Measurements from ENCODE around the gene TMEM14C.
"Not testable (repeated sequence)": the region's sequence is repeated elsewhere in the genome, so short reads cannot be mapped to it uniquely, and the experiment has no call there.

Gene TMEM14C

DNA sequence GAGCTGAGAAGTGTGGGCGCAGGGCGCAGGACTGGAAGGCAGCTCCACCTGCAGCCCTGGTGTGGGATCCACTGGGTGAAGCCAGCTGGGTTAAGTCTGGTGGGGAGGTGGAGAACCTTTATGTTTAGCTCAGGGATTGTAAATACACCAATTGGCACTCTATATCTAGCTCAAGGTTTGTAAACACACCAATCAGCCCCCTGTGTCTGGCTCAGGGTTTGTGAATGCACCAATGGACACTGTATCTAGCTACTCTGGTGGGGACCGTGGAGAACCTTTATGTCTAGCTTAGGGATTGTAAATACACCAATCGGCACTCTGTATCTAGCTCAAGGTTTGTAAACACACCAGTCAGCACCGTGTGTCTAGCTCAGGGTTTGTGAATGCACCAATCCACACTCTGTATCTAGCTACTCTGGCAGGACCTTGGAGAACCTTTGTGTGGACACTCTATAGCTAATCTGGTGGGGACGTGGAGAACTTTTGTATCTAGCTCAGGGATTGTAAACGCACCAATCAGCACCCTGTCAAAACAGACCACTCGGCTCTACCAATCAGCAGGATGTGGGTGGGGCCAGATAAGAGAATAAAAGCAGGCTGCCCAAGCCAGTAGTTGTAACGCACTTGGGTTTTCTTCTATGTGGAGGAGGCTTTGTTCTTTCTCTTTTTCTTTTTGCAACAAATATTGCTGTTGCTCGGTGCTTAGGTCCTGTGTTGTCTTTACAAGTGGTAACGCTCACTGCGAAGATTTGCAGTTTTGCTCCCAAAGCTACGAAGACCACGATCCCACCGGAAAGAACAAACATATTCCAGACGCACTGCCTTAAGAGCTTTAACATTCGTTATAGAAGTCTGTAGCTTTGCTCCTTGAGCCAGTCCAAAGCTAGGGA, 1.7 kb upstream of the TMEM14C start:
- in situ Hi-C loops (cut with HindIII; ENCODE audit: low sequenced_read_pairs) = not testable (repeated sequence)

DNA sequence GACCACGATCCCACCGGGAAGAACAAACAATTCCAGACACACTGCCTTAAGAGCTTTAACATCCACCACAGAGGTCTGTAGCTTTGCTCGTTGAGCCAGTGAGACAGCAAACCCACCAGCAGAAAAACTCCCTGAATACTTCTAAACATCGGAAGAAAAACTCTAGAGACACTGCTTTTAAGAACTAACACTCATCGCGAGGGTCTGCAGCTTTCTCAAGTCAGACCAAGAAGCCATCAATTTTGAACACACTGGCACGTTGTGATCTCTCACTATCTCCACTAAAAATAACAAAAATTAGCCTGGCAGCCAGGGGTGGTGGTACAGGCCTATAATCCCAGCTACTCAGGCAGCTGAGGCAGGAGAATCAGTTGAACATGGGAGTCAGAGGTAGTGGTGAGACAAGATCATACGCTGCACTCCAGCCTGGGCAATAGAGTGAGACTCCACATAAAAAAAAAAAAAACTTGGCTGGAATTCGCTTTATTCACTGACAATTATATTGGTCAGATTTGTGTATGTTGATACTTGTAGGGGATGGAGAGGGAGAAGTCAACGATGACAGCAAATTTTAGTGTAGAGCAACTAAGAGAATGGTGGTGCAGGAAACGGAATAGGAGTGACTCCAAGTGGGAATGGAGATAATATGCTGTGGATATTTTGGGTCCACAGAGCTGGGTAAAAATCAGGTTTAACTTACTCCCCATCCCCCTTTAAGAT, 860 bp upstream of the TMEM14C start:
- in situ Hi-C loops (cut with HindIII; ENCODE audit: low sequenced_read_pairs) = no loop called here

DNA sequence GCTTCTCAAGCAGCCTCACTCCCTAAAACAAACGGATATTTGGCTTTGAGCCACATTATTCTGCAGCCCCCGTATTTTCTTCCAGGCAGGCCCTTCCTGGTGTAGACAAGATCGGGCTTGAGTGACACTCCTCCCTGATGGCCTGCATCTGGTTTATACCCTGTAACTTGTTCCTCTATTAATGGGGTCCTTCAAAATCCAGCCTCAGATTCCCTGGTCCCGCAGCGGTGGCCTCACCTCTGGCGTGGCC, 375 bp upstream of the TMEM14C start:
- in situ Hi-C loops (cut with HindIII; ENCODE audit: low sequenced_read_pairs) = no loop called here

DNA sequence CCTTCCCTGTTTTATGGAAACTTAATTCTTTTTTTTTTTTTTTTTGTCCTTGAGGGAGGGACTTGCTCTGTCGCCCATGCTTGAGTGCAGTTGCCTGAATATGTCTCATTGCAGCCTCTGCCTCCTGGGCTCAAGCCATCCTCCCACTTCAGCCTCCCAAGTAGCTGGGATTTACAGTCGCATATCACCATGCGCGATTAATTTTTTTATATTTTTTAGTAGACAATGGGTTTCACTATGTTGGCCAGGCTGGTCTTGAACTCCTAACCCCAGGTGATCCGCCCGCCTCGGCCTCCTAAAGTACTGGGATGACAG, 654 bp downstream of the TMEM14C start:
- in situ Hi-C loops (cut with HindIII; ENCODE audit: low sequenced_read_pairs) = no loop called here

DNA sequence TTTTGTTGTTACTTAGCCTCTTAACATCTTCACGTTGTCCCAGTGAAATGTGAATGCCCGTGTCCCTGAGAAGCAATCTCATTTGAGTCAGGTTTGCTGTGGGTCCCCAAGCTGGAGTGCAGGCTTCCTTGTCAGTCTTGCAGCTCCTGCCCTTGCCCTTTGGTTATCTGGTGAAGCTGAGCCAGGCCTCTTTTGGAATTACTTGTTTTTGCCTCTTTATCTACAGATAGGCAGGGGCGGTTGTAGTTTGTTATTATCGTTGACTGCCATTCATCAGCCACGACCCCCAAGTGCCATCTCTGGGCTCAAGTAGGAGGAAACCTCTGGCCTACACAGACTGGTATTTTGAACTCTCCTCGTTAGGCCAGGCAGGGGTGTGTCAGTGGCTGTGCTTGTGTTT, 2.2 kb downstream of the TMEM14C start:
- in situ Hi-C loops (cut with HindIII; ENCODE audit: low sequenced_read_pairs) = no loop called here

DNA sequence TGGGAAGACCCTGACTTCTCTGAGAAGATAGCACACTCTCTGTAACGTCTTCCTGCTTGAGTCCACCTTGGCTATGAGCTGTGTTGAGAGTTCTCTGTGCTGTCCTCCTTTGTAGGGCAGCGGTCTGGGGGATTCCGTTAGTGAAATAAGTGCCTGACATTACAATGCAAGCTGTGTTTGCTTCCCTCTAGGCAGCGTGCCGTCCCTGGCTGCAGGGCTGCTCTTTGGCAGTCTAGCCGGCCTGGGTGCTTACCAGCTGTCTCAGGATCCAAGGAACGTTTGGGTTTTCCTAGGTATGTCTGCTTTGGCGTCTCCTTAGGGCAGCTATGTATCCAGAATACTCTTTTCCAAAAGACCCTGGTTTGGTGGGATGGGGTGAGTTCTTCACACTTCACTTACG, 2.8 kb downstream of the TMEM14C start:
- in situ Hi-C loops (cut with HindIII; ENCODE audit: low sequenced_read_pairs) = no loop called here

DNA sequence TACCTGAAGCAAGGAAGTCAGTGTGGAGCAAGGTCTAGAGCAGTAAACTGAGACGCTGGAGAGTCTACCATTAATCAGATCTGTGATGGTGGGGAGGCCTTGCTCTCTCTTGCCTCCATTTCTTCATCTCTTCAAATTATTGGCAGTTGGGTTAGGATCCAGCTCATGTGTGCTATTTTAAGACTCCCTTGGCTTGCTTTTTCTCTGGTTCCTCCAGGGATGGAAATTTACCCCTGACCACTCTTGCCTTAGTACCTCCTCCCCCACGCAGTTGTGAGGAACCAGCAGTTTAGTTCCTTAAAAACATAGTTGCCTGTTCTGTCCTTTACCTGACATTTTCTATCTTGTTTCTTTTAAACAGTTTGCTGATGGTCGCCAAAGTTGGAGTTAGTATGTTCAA, 7.4 kb downstream of the TMEM14C start:
- in situ Hi-C loops (cut with HindIII; ENCODE audit: low sequenced_read_pairs) = no loop called here

DNA sequence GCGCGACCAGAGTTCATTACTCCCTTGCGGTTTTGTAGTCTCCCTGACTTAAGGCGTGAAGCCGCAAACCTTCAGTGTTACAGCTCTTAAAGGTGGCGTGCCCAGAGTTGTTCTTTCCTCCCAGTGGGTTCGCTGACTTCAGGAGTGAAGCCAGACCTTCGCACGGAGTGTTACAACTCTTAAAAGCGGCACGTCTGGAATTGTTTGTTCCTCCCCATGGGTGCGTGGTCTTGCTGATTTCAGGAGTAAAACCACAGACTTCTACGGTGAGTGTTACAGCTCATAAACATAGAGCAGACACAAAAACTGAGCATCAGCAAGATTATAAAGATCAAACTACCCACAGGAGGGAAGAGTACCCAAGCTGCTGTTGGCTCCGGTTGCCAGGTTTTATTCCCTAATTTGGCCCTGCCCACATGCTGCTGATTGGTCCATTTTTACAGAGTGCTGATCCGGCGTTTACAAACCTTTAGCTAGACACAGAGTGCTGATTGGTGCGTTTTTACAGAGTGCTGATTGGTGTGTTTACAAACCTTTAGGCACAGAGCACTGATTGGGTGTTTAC, 10.4 kb downstream of the TMEM14C start:
- in situ Hi-C loops (cut with HindIII; ENCODE audit: low sequenced_read_pairs) = no loop called here

DNA sequence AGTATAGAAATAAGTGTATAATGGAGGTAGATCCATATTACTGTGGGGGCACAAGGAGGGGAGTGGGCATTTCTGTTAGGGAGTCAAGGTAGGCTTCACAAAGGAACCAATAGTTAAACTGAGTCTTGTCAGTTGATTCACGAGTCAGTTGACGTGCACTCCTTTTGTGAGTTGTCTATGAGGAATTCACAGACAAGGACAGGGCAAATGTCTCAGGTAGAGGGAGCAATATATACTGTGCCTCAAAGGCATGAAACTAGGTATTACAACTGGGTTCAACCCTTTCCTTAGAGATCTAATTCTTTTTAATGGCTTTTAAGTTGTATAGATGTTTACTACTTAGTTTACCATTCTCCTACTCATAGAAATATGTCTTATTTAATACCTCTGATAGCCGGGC, 11.0 kb downstream of the TMEM14C start:
- in situ Hi-C loops (cut with HindIII; ENCODE audit: low sequenced_read_pairs) = no loop called here

DNA sequence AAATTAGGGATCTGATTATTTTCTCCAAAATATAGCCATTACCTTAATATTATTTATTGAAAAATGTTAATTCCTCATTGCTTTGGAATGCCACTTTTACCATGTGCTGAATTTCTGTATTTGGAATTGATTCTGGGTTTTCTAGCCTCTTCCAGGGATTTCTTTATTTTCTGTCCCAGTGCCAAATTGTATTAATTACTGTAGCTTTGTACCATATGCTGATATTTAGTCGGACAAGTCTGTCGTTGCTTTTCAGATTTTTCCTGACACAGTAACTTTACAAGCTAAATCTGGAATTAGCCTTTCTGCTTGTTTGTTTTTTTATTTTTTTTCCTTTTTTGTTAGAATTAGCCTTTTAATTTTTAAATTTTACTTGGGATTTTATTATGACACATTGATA, 13.9 kb downstream of the TMEM14C start:
- in situ Hi-C loops (cut with HindIII; ENCODE audit: low sequenced_read_pairs) = no loop called here

DNA sequence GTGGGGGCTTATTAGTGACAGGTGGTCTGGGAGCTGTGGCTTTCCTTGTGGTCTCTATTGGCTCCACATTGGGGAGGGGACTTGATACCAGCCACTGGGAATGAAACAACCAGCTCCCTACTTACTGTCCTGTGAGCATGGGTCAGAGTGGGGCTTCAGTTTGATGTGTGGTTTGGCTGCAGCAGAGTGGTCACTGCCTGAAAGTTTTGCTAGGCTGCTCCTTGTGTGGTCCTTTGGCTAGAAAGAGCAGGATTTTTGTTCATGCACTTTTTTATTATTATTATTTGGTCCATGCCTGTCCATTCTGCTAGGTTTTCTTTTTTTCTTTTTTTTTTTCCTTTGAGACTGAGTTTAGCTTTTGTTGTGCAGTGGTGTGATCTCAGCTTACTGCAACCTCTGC, 17.2 kb downstream of the TMEM14C start:
- in situ Hi-C loops (cut with HindIII; ENCODE audit: low sequenced_read_pairs) = no loop called here

DNA sequence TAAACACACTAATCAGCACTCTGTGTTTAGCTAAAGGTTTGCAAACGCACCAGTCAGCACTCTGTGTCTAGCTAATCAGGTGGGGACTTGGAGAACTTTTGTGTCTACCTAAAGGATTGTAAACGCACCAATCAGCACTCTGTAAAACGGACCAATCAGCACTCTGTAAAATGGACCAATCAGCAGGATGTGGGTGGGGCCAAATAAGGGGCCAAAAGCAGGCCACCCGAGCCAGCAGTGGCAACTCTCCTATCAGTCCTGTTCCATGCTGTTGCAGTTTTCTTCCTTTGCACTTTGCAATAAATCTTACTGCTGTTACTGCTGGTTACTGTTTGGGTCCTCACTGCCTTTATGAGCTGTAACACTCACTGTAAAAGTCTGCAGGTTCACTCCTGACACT, 18.8 kb downstream of the TMEM14C start:
- in situ Hi-C loops (cut with HindIII; ENCODE audit: low sequenced_read_pairs) = not testable (repeated sequence)

DNA sequence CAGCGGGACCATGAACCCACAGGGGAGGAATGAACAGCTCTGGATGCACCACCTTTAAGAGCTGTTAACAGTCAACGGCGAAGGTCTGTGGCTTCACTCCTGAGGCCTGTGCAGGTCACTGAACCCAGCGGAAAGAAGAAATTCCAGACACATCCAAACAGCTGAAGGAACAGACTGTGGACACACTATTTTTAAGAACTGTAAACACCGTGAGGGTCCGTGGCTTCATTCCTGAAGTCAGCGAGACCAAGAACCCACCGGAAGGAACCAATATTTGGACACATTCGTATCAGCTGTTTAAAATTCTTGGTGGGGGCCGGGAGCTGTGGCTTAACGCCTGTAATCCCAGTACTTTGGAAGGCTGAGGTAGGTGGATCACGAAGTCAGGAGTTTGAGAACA, 19.4 kb downstream of the TMEM14C start:
- in situ Hi-C loops (cut with HindIII; ENCODE audit: low sequenced_read_pairs) = no loop called here

DNA sequence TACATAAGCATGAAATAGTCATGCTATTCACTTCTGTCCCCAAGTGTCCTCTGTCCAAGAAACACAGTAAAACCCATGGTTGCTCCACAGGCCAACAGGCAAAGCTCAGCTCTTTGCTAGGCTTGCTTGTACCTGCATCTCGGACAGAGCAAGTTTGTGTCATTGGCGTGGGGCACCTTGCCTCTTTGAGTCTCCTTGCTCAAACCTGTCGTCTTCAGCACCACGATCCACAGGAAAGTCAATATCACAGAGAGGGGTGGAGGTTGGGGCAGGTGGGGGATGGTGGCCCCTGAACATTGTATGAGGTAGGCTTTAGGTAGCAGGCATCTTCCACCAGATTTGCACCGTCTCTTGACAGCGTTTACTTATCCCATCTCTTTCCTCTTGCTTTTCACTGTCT, 20.6 kb downstream of the TMEM14C start:
- in situ Hi-C loops (cut with HindIII; ENCODE audit: low sequenced_read_pairs) = no loop called here

DNA sequence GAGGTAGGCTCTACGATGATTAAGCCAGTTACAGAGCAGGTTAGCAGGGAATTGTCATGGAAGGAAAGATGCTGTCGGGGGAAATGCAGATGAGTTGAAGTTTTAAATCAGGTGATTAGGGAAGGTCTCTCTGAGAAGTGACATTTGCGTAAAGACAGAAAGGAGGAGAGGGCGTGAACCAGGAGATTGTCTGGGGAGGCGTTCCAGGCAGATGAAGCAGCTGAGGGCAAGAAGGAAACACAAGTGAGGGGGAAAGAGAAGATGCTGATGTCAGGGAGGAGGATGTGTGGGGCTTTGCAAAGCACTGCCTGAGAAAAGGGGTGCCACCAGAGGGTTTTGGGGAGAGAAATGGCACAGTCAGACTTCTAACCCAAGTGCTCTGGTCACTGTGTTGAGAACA, 22.2 kb downstream of the TMEM14C start:
- in situ Hi-C loops (cut with HindIII; ENCODE audit: low sequenced_read_pairs) = no loop called here

DNA sequence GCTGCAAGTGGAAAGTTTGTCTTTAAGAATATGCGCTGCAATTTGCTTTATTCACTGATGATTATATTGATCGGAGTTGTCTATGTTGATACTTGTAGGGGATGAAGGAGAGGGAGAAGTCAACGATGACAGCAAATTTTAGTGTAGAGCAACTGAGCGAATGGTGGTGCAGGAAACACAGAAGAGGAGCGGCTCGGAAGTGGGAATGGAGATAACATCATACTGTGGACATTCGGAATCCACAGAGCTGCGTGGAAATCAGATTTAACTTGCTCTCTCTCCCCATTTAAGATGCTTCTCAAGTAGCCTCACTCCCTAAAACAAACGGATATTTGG, 24.0 kb downstream of the TMEM14C start:
- in situ Hi-C loops (cut with HindIII; ENCODE audit: low sequenced_read_pairs) = no loop called here

DNA sequence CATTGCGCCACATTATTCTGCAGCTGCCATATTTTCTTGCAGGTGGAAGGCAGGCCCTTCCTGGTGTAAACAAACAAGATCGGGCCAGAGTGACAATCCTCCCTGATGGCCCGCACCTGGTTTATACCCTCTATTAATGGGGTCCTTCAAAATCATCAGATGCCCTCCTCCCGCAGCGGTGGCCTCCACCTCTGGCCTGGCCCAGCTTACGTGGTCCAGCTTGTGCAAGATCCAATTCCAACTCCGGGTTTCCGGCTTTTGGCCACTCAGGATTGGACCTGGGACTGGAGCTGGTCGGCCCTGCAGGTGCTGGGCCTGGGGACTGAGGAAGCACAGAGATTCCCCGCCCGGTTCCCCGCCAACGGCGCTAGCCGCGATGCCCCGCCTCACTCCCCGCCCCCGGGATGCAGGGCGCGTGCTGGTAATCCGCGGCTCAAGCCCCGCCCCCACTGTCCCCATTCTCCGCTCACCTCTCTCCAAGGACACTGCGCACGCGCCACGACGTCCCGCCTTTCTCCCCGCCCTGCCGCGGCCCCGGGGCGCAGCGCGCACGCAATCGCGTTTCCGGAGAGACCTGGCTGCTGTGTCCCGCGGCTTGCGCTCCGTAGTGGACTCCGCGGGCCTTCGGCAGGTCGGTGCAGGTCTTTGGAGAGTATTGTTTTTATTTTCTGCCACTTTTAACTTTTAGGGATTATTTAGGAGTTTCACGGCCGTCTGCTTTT, 24.5 kb downstream of the TMEM14C start, which contains the start of gene TMEM14B:
TMEM14B (plus strand) TSS at position 555 of the 722 bp plus-strand sequence. CDS start 1,441 bp downstream, outside the sequence.
- in situ Hi-C loops (cut with HindIII; ENCODE audit: low sequenced_read_pairs) = no loop called here

DNA sequence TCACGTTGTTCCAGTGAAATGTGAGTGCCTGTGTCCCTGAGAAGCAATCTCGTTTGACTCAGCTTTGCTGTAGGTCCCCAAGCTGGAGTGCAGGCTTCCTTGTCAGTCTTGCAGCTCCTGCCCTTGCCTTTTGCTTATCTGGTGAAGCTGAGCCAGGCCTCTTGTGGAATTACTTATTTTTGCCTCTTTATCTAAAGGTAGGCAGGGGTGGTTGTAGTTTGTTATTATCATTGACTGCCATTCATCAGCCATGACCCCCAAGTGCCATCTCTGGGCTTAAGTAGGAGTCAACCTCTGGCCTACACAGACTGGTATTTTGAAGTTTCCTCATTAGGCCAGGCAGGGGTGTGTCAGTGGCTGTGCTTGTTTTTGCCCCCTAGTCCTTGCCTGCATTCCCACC, 26.9 kb downstream of the TMEM14C start:
- in situ Hi-C loops (cut with HindIII; ENCODE audit: low sequenced_read_pairs) = no loop called here

DNA sequence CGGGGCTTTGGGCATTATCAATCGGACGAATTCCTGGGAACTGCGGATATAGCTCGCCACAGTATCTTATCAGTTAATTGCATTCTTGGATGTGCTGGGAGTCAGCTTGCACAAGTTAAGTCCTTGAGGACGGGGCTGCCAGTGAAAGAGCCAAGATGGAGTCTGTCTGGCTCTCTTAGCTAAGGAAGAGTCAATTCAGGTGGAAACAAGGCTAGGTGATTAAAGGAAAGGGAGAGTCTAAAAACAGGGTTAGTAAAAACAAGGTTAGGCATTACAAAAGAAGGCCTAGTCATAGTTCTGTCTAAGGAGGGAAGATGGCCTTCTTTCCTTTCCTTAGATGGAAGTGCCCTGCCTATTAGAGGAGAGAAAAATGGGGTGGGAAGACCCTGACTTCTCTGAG, 27.7 kb downstream of the TMEM14C start:
- in situ Hi-C loops (cut with HindIII; ENCODE audit: low sequenced_read_pairs) = not testable (repeated sequence)

DNA sequence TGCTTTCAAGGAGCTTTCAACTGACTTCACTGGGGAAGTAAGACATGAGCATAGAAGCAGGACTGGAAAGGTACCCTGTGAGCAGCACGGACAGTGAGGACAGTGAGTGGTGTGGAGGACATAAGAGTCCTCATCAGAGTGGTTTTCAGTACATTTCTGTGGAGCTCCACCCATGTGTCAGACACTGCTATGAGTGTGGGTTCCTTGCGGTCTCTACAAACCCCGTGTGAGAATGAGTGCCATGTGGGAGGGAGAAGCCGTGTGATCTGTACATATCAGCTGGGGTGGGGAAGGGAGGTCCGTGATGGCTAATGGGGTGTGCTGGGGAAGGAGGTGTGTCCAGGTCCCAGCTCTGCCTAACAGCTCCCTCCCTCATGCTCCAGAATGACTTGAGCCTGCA, 28.9 kb downstream of the TMEM14C start:
- in situ Hi-C loops (cut with HindIII; ENCODE audit: low sequenced_read_pairs) = not testable (repeated sequence)

DNA sequence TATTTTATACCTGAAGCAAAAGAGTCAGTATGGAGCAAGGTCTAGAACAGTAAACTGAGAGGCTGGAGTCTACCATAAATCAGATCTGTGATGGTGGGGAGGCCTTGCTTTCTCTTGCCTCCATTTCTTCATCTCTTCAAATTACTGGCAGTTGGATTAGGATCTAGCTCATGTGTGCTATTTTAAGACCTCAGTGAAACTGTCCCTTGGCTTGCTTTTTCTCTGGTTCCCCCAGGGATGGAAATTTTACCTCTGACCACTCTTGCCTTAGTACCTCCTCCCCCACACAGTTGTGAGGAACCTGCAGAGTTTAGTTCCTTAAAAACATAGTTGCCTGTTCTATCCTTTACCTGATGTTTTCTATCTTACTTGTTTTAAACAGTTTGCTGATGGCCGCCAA, 33.2 kb downstream of the TMEM14C start:
- in situ Hi-C loops (cut with HindIII; ENCODE audit: low sequenced_read_pairs) = no loop called here

DNA sequence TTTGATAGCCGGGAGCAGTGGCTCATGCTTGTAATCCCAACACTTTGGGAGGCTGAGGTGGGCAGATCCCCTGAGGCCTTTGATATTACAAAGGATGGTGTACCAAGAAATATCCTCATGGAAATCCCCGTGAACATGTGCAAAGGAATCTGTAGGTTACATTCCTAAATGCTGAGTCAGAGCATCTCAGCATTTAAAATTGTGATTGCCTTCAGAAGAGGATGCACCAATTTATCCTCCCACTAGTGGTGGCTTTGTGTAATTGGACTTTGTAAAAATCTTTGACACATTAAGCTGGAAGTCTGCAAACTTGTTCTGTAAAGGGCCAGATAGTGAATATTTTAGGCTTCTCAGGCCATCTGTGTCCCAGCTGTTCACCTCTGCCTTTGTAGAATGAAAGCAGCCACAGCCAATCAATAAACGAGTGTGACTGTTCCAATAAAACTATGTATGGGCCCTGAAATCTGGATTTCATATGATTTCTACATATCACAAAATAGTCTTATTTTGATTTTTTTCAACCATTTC, 36.5 kb downstream of the TMEM14C start:
- in situ Hi-C loops (cut with HindIII; ENCODE audit: low sequenced_read_pairs) = no loop called here
